GM18499 (cell line): ENCODE results near the gene SEC31A.
"Not testable (repeated sequence)": the region's sequence is repeated elsewhere in the genome, so short reads cannot be mapped to it uniquely, and the experiment has no call there.

Experiments
- ATAC-seq: cut with Tn5 transposase; IDR thresholded peaks from one replicate; pipeline ENCODE4 v1.9.1; 2021; ENCODE audit warnings: moderate number of reproducible peaks; ENCODE audit not compliant: insufficient read depth, unreplicated experiment

SEC31A gene

GRCh38 chr4:82893942-82894341, 3.0 kb upstream of the SEC31A start:
- ATAC-seq: no peak

GRCh38 chr4:82892467-82892802, 1.5 kb upstream of the SEC31A start:
- ATAC-seq: no peak

- no peak for ATAC-seq
These were observed 934 bp upstream of the SEC31A start for GRCh38 chr4:82891707-82892466.

GRCh38 chr4:82890528-82890900, 439 bp downstream of the SEC31A start:
- peak; percentile 3 for ATAC-seq

- no peak for ATAC-seq
These were observed 1.7 kb downstream of the SEC31A start for GRCh38 chr4:82889287-82889686.

GRCh38 chr4:82886147-82886942, 4.6 kb downstream of the SEC31A start:
- ATAC-seq: no peak

GRCh38 chr4:82885410-82885809, 5.5 kb downstream of the SEC31A start:
- no peak for ATAC-seq

GRCh38 chr4:82868572-82868971, 22.4 kb downstream of the SEC31A start:
- no peak for ATAC-seq

GRCh38 chr4:82866706-82867385, 24.1 kb downstream of the SEC31A start:
- ATAC-seq: no peak

GRCh38 chr4:82866033-82866432, 24.9 kb downstream of the SEC31A start:
- ATAC-seq: not testable (repeated sequence)

- ATAC-seq: no peak
These were observed 25.4 kb downstream of the SEC31A start for GRCh38 chr4:82865592-82865991.

- no peak for ATAC-seq
These were observed 26.5 kb downstream of the SEC31A start for GRCh38 chr4:82864336-82864979.

GRCh38 chr4:82861529-82861928, 29.4 kb downstream of the SEC31A start:
- ATAC-seq: no peak

- ATAC-seq: not testable (repeated sequence)
These were observed 30.5 kb downstream of the SEC31A start for GRCh38 chr4:82860487-82860886.

- ATAC-seq: no peak
These were observed 38.1 kb downstream of the SEC31A start for GRCh38 chr4:82852751-82853285.

- no peak for ATAC-seq
These were observed 38.8 kb downstream of the SEC31A start for GRCh38 chr4:82851885-82852750.

GRCh38 chr4:82851318-82851717, 39.6 kb downstream of the SEC31A start:
- ATAC-seq: no peak

- no peak for ATAC-seq
These were observed 40.3 kb downstream of the SEC31A start for GRCh38 chr4:82850684-82851083.

GRCh38 chr4:82848706-82849105, 42.2 kb downstream of the SEC31A start:
- ATAC-seq: no peak

GRCh38 chr4:82842593-82842992, 48.4 kb downstream of the SEC31A start:
- no peak for ATAC-seq
